Osteoblast (primary cell): ENCODE results near the gene CREB1. TPM values are rescaled to one million over a fixed set of nuclear protein-coding genes. Genes with fewer than 3 reads are reported as not detected.
"Not testable (repeated sequence)": the region's sequence is repeated elsewhere in the genome, so short reads cannot be mapped to it uniquely, and the experiment has no call there.

Experiments
- DNase-seq: peaks from one replicate; pipeline ENCODE4 v3.0.0; 2011; ENCODE audit warnings: low spot score, mixed read lengths; ENCODE audit not compliant: insufficient read length; ENCODE audit errors: missing footprints
- H2AFZ ChIP-seq: 2 replicates; pipeline ENCODE4 v1.6.0; 2011; ENCODE audit warnings: mild to moderate bottlenecking, low read length
- H3K27ac ChIP-seq: 2 replicates; pipeline ENCODE4 v1.5.1; 2011; ENCODE audit warnings: mild to moderate bottlenecking, low read depth, low read length, moderate library complexity
- H3K27me3 ChIP-seq: 2 replicates; pipeline ENCODE4 v1.6.0; 2012; ENCODE audit warnings: mild to moderate bottlenecking, control low read depth, inconsistent platforms, low read length, moderate library complexity; ENCODE audit not compliant: insufficient read depth
- H3K36me3 ChIP-seq: 2 replicates; pipeline ENCODE4 v1.5.1; 2011; ENCODE audit warnings: mild to moderate bottlenecking, low read length, control low read depth, moderate library complexity; ENCODE audit not compliant: insufficient read depth
- H3K4me1 ChIP-seq: 2 replicates; pipeline ENCODE4 v1.5.1; 2011; ENCODE audit warnings: mild to moderate bottlenecking, low read length, control low read depth, moderate library complexity; ENCODE audit not compliant: insufficient read depth
- H3K4me2 ChIP-seq: 2 replicates; pipeline ENCODE4 v1.6.0; 2011; ENCODE audit warnings: mild to moderate bottlenecking, low read length; ENCODE audit not compliant: insufficient read depth
- H3K4me3 ChIP-seq: fragments of 200-600 bp; sonication (generic); 3 replicates; pipeline ENCODE4 v1.5.1; 2012; ENCODE audit warnings: mild to moderate bottlenecking, low read length, inconsistent platforms; ENCODE audit not compliant: insufficient read depth
- H3K79me2 ChIP-seq: 2 replicates; pipeline ENCODE4 v1.6.0; 2012; ENCODE audit warnings: mild to moderate bottlenecking, low read length, control low read depth, inconsistent platforms; ENCODE audit not compliant: insufficient read depth
- H3K9me3 ChIP-seq: 2 replicates; pipeline ENCODE4 v1.5.1; 2011; ENCODE audit warnings: low read depth, low read length, control low read depth
- H4K20me1 ChIP-seq: 2 replicates; pipeline ENCODE4 v1.6.0; 2012; ENCODE audit warnings: mild to moderate bottlenecking, low read length, control low read depth; ENCODE audit not compliant: insufficient read depth
- CTCF ChIP-seq: IDR thresholded peaks from 2 replicates; pipeline ENCODE4 v1.5.1; 2011; ENCODE audit warnings: mild to moderate bottlenecking, low read depth, low read length, moderate library complexity; ENCODE audit errors: extremely low read depth
- total RNA-seq: library from RNA; depleted of rRNA; stranded (reverse); fragments of >200 nt; gene quantifications from 2 replicates; pipeline ENCODE4 v1.2.3, GENCODE V29; 2012

The CREB1 gene
- total RNA-seq, 1 donor = 38.4 TPM

- Histone ChIP-seq H3K9me3 (no peaks in the 10 kb centered on the region), H3K79me2 (no peaks in the 10 kb centered on the region), H3K4me1 (peaks cover 15% of the 10 kb centered on the region), H4K20me1 (no peaks in the 10 kb centered on the region), H3K4me2 (no peak overlapping the region), H2AFZ (no peak overlapping the region), H3K4me3 (no peak overlapping the region), H3K36me3 (no peaks in the 10 kb centered on the region), H3K27me3 (no peaks in the 10 kb centered on the region), H3K27ac (no peak overlapping the region)
- no peak for DNase-seq
- no peak for TF ChIP-seq CTCF
Measured at GRCh38 chr2:207492461-207492860, 37.3 kb upstream of the CREB1 start.

- Histone ChIP-seq H4K20me1 (no peaks in the 10 kb centered on the region), H3K4me2 (no peak overlapping the region), H3K27ac (no peak overlapping the region), H3K9me3 (no peaks in the 10 kb centered on the region), H3K4me3 (no peak overlapping the region), H2AFZ (no peak overlapping the region), H3K36me3 (no peaks in the 10 kb centered on the region), H3K4me1 (peaks cover 5% of the 10 kb centered on the region), H3K79me2 (no peaks in the 10 kb centered on the region), H3K27me3 (no peaks in the 10 kb centered on the region)
- TF ChIP-seq CTCF = no peak
- DNase-seq = no peak
Measured at GRCh38 chr2:207494137-207494536, 35.6 kb upstream of the CREB1 start.

GRCh38 chr2:207496936-207497335, 32.8 kb upstream of the CREB1 start:
- H3K79me2 ChIP-seq, H2AFZ ChIP-seq, H4K20me1 ChIP-seq, H3K27ac ChIP-seq, H3K4me2 ChIP-seq, H3K9me3 ChIP-seq, H3K4me3 ChIP-seq, H3K4me1 ChIP-seq, H3K36me3 ChIP-seq, H3K27me3 ChIP-seq, DNase-seq: not testable (repeated sequence)

- no peak for DNase-seq
- Histone ChIP-seq H3K36me3 (no peaks in the 10 kb centered on the region), H3K79me2 (no peaks in the 10 kb centered on the region), H3K27ac (no peak overlapping the region), H2AFZ (no peak overlapping the region), H3K27me3 (no peaks in the 10 kb centered on the region), H4K20me1 (no peaks in the 10 kb centered on the region), H3K4me2 (no peak overlapping the region), H3K9me3 (no peaks in the 10 kb centered on the region), H3K4me1 (no peaks in the 10 kb centered on the region), H3K4me3 (no peak overlapping the region)
- TF ChIP-seq CTCF = no peak
Measured at GRCh38 chr2:207497596-207497995, 32.2 kb upstream of the CREB1 start.
